ENCODE data around the gene SEMA3C.

SEMA3C gene

GRCh38 chr7:80815733-80816132 is 103.1 kb downstream of the SEMA3C start:
- DNase-seq: no peak
- H3K36me3 ChIP-seq (replicated peaks): no peaks in the 10 kb centered on the region
- TF ChIP-seq CTCF (IDR thresholded peaks at IDR 0.05; ENCODE audit: low read depth, low read length, missing control alignments): no peak
- in situ Hi-C loops (cut with HindIII; ENCODE audit: low pct_ligation_motif_present, low sequenced_read_pairs): no loop called here
- H3K27me3 ChIP-seq (replicated peaks): no peaks in the 10 kb centered on the region
- H3K4me3 ChIP-seq (ENCODE audit: low read depth, low read length): no peak overlapping the region
- H3K27ac ChIP-seq: no peak overlapping the region

- in situ Hi-C loops (cut with HindIII; ENCODE audit: low pct_ligation_motif_present, low sequenced_read_pairs): no loop called here
- no peak for TF ChIP-seq CTCF (IDR thresholded peaks at IDR 0.05; ENCODE audit: low read depth, low read length, missing control alignments)
- H3K36me3 ChIP-seq (replicated peaks): no peaks in the 10 kb centered on the region
- peak overlapping the region; percentile 21 for H3K27ac ChIP-seq
- no peak overlapping the region for H3K4me3 ChIP-seq (ENCODE audit: low read depth, low read length)
- no peaks in the 10 kb centered on the region for H3K27me3 ChIP-seq (replicated peaks)
- no peak for DNase-seq
Measured at GRCh38 chr7:80809545-80809944, 109.3 kb downstream of the SEMA3C start.

- no peak overlapping the region for H3K27ac ChIP-seq
- no peaks in the 10 kb centered on the region for H3K27me3 ChIP-seq (replicated peaks)
- H3K4me3 ChIP-seq (ENCODE audit: low read depth, low read length): no peak overlapping the region
- in situ Hi-C loops (cut with HindIII; ENCODE audit: low pct_ligation_motif_present, low sequenced_read_pairs): no loop called here
- no peaks in the 10 kb centered on the region for H3K36me3 ChIP-seq (replicated peaks)
- no peak for TF ChIP-seq CTCF (IDR thresholded peaks at IDR 0.05; ENCODE audit: low read depth, low read length, missing control alignments)
- no peak for DNase-seq
Measured at GRCh38 chr7:80807166-80807900, 111.5 kb downstream of the SEMA3C start.

GRCh38 chr7:80806663-80807062 is 112.2 kb downstream of the SEMA3C start:
- Histone ChIP-seq H3K27ac (no peak overlapping the region), H3K4me3 (ENCODE audit: low read depth, low read length) (no peak overlapping the region), H3K27me3 (replicated peaks) (no peaks in the 10 kb centered on the region), H3K36me3 (replicated peaks) (no peaks in the 10 kb centered on the region)
- in situ Hi-C loops (cut with HindIII; ENCODE audit: low pct_ligation_motif_present, low sequenced_read_pairs): no loop called here
- no peak for DNase-seq
- TF ChIP-seq CTCF (IDR thresholded peaks at IDR 0.05; ENCODE audit: low read depth, low read length, missing control alignments): no peak

- no peak overlapping the region for H3K27ac ChIP-seq
- no peaks in the 10 kb centered on the region for H3K36me3 ChIP-seq (replicated peaks)
- no peak overlapping the region for H3K4me3 ChIP-seq (ENCODE audit: low read depth, low read length)
- no peaks in the 10 kb centered on the region for H3K27me3 ChIP-seq (replicated peaks)
- in situ Hi-C loops (cut with HindIII; ENCODE audit: low pct_ligation_motif_present, low sequenced_read_pairs): no loop called here
- TF ChIP-seq CTCF (IDR thresholded peaks at IDR 0.05; ENCODE audit: low read depth, low read length, missing control alignments): no peak
- DNase-seq: no peak
Measured at GRCh38 chr7:80804589-80804988, 114.3 kb downstream of the SEMA3C start.

GRCh38 chr7:80802527-80802926 is 116.3 kb downstream of the SEMA3C start:
- no peak overlapping the region for H3K27ac ChIP-seq
- no peak overlapping the region for H3K4me3 ChIP-seq (ENCODE audit: low read depth, low read length)
- no peaks in the 10 kb centered on the region for H3K36me3 ChIP-seq (replicated peaks)
- H3K27me3 ChIP-seq (replicated peaks): no peaks in the 10 kb centered on the region
- in situ Hi-C loops (cut with HindIII; ENCODE audit: low pct_ligation_motif_present, low sequenced_read_pairs): no loop called here
- TF ChIP-seq CTCF (IDR thresholded peaks at IDR 0.05; ENCODE audit: low read depth, low read length, missing control alignments): no peak
- no peak for DNase-seq
